Testis (tissue), 2 donors: Measurements from ENCODE around the gene PPM1E.

ENCODE experiments used
- POLR2A ChIP-seq: fragments of 450-650 bp; IDR thresholded peaks from one replicate; pipeline ENCODE4 v1.6.1; 2017; ENCODE audit warnings: antibody characterized with exemption, mild to moderate bottlenecking, moderate library complexity
- TF ChIP-seq, protein P1 (sequence below), 3 experiments: fragments of 450-650 bp in 2 of 3; fragments of 200-600 bp in 1 of 3; sonication (generic) in 1 of 3; IDR thresholded peaks; one replicate each; pipeline ENCODE4 v1.5.1; 2016 to 2019; ENCODE audit warnings: antibody characterized with exemption in 3 of 3, mild to moderate bottlenecking in 2 of 3, moderate library complexity in 1 of 3

- TF ChIP-seq POLR2A, result no peak
- TF ChIP-seq, protein P1, sequence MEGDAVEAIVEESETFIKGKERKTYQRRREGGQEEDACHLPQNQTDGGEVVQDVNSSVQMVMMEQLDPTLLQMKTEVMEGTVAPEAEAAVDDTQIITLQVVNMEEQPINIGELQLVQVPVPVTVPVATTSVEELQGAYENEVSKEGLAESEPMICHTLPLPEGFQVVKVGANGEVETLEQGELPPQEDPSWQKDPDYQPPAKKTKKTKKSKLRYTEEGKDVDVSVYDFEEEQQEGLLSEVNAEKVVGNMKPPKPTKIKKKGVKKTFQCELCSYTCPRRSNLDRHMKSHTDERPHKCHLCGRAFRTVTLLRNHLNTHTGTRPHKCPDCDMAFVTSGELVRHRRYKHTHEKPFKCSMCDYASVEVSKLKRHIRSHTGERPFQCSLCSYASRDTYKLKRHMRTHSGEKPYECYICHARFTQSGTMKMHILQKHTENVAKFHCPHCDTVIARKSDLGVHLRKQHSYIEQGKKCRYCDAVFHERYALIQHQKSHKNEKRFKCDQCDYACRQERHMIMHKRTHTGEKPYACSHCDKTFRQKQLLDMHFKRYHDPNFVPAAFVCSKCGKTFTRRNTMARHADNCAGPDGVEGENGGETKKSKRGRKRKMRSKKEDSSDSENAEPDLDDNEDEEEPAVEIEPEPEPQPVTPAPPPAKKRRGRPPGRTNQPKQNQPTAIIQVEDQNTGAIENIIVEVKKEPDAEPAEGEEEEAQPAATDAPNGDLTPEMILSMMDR (IDR thresholded peaks at IDR 0.05), result no peak
These were observed 29.4 kb downstream of the PPM1E start for GRCh38 chr17:58785097-58785496.
